ENCODE data around the gene AGAP1.

AGAP1 gene

DNA sequence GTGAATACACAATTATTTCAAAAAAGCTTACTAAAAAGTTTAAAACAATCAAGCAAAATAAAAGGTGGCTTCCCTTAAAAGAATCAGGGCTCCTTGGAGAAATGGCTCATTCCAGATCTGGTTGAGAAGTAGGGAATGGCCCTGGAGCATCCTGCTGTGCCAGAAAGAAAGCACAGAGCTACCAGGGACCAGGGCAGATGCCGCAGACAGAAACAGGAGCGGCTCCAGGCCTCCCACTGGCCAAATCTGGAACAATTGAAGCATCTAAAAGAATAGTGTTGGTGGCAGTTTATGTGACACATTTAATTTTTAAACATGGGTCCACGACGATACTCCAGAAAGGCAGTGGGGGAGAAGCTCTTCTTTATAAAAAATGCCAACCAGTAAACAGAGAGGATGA, 598.9 kb downstream of the AGAP1 start:
- DNase-seq: no peak

DNA sequence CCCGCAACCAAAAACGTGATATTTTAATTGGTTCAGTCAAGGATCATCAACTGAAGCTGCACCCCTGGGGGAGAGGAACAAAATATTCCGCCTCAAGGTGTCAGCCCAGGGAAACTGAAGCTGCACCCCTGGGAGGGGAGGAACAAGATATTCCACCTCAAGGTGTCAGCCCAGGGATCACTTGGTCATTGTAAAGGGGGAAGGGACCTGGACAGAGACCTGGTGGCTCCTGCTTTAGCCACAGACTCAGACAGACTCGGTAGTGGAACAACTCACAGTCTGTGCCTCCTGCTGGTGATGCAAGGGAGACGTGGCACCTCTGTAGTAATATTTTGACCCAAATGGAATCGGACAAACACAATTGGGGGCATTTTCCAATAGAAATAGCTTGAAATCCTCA, 599.3 kb downstream of the AGAP1 start:
- DNase-seq: no peak

DNA sequence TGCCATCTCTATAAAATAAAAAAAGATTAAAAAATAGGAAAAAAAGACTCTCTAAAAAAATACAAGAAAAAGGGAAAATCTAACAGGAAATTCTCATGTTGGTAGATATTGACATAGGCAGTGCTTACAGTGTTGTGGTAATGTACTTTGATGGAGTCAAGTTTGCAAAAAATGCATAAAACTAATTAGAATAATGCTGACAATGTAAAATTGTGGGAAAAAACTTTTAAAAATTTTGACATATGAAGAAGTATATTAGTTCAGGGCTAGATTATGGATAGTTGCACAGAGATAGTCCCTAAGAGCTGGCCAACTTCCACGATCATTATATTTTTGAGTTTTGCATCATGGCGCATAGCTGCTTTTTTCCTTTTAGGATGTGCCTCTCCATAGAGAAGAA, 601.7 kb downstream of the AGAP1 start:
- DNase-seq: no peak

DNA sequence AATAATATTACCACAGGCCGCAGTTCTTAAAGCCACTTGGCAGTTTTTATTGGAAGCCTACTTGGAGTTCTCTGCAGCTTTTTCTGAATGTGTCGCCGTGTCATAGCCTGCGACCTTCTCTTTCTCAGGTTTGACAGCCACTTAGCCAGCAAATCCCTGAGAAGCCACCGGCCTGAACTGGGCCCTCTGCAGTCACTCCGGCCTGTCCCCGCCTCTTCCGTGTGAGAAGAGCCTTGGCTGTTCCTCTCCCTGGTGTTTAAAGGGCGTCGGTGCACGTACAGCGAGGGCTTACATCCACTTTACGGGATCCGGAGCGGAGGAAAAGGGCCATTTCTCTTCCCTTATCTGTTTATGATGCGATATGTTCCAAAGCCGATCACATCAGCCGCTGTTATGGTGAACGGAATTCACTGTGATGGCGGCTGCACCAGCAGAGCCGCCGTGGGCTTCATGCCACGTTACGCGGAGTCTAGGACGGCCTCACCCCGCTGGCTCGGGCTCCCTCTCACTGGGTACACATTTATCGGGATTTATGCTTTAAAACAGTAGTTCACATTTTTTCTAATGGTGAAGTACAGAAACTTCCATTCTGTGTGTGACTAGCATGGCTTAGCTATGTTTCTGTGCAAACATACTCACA, 607.6 kb downstream of the AGAP1 start:
- DNase-seq: no peak

DNA sequence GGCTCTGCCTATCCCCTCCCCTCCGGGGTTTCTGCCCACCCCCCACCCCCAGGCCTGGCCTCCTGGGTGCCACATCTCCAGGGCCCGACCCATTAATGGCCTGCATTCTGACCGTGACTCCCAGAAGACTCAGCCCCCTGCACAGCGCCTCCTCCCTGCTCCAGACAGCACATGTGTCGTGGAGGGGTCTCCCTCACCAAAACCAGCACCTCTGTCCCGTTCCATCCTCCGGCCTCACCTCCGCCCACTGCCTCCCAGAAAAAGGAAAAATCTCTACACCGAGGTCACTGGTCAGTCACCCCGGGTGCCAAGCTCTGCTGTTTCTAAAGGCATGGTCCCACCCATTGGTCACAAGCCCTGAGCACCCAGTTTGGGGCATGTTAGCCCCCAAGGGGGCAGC, 609.1 kb downstream of the AGAP1 start:
- DNase-seq: no peak

DNA sequence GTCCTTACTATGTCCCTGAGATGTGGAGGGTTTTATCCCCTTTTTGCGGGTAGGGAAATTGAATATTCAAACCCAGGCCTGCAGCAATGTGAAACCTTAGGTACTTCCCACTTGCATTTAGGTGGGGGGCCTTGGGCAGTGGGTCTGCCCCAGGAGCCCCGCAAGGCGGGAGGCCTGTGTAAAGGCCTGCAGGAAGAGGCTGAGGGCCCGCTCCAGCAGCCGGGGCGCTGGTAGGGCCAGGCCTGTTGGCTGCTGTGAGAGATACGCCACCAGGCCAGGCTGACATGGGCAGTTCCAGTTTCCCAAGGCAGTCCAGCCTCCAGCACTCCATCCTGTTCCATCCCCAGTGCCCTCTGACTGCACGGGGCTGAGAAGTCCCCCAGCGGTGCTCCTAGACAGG, 610.1 kb downstream of the AGAP1 start:
- DNase-seq: no peak

DNA sequence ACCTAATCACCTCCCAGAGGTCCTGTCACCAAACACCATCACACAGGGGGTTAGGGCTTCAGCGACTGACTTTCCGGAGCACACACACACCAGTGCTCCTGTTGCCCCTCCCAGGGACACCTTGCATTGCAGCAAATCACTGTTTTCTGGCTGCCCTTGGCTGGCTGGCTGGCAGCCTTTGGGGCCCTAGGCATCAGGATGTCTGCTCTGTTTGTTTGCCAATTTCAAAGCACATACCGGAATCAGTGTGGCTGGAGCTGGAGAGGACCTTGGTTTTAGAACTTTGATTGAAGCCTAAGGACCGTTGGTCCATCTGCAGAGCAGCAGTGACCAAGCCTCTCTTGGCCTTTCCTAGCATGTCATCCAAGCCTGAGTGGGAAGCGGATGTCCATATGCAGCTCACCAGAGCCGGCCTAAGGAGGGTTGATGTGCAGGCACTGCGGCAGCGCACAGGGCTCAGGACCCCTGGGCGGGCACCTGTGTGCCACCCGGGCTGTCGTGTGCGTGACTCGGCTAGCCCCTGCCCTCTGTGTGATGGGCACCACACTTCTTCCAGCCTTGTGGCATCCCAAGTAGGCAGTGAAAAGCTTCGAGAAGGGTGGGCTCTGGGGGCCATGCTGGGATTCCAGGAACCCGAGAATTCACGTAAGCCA, 612.2 kb downstream of the AGAP1 start:
- no peak for DNase-seq

DNA sequence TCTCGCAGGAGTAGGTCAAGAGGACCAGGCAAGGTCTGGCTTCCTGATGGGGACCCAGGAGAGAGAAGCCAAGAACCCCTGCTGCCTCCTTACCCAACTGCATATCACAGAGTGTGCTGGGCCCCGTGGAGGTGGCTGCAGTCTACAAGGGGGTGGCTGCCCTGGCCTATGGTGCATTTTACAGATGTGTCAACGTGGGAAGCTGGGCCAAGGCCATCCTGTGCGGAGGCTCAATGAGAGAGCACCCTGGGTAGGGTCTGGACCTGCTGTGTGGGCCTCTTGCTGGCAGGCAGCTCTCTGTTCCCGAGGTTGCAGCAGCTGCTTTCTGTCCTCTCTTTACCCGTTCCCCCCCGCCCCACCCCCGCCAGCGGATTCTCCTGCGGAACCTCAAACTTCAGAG, 612.9 kb downstream of the AGAP1 start:
- no peak for DNase-seq

DNA sequence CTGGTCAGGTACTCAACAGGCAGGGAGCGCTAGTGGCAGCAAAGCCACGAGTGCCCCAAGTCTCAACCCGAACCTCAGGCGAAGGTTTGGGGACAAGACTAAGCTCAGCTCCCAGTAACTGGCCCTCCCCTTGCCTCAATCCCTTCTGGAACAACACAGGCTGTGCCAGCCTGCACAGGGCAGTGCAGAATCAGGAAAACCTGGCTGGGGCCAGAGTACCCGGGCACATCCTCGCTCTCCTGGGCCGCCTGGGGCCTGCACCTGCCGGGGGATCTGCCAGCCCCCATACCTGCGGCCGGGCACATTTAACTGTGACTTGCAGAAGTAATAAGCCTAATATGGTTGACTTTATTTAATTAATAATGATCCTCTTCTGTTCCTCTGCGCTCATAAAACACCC, 613.7 kb downstream of the AGAP1 start:
- no peak for DNase-seq

DNA sequence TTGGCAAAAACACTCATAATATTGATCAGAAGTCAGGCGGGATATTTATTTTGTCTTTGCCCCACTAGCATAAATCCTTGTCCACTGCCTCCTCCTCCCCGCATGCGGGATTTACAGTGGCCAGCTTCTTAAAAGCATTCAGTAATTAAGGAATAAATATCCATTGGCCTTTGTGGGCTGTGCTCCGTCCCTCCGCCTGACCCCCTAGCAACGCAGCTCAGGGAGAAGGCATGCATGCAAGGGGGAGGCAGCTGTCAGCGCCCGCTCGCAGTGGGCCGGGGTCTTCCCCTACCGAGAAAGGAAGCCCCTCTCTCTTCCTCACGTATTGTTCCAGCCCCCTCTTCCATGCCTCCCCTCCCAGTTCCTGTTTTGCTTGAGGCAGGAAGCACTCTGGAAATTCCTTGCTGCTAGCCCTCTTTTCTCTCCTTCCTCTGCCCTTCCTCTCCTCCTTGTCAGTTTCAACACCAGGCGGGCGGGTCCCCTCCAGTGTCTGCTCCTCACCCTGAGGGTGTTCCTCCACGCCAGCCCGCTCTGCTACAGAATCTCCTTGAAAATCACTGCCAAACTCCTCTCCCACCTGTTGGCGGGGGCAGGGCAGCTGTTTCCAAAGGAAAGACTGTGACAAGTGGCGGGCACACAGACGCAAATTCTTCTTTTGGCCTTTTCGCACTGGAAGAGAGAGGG, 614.2 kb downstream of the AGAP1 start:
- no peak for DNase-seq

DNA sequence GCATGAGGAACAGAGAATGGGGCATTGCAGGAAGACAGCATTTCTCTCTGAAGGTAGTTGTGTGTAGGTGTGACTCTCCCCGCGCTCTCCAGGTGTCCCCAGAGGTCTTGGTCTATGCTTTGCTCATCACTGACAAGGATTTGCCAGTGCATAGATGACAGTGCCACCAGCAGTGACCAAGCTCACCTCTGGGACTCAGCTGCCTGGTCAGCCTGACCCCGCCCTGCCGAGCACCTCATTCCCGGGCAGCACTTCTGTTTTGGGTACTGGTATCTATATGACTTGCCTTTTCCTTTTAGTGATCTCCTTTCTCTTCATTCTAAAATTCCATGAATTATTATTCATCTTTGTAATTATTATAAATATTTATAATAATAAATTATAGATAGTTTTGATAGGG, 615.2 kb downstream of the AGAP1 start:
- no peak for DNase-seq

DNA sequence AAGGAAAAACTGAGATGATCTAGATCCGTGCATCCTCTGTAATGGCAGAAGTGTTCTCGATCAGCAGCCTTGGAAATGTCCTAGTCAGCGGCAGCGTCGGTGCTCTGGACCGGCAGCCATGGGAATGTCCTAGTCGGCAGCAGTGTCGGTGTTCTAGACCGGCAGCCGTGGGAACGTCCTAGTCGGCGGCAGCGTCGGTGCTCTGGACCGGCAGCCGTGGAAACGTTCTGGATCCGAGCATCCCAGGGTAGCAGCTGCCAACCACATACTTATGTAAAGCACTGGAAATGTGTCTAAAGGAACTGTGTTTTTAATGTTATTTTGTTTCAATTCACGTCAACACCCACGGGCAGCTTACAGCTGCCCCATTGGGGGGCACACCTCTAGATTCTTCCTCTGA, 615.6 kb downstream of the AGAP1 start:
- no peak for DNase-seq

DNA sequence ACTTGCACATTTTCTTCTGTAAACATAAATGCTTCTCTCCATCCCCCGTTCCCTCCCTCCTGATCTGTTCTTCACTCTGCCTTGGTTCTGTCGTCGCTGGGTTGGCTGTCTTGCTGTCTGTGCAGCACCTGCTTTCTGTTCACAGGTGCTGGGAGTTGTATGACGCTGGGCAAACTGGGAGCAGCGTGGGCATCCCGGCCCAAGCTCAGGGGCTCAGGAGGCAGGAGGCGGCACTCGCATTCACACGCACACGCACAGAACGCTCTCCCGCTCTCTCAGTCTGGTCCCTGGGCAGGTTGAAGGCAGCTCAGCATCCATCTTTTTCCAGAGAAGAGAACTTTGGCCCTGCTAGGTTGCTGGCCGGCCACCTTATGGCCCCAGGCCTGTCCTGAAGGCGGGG, 618.6 kb downstream of the AGAP1 start:
- no peak for DNase-seq

DNA sequence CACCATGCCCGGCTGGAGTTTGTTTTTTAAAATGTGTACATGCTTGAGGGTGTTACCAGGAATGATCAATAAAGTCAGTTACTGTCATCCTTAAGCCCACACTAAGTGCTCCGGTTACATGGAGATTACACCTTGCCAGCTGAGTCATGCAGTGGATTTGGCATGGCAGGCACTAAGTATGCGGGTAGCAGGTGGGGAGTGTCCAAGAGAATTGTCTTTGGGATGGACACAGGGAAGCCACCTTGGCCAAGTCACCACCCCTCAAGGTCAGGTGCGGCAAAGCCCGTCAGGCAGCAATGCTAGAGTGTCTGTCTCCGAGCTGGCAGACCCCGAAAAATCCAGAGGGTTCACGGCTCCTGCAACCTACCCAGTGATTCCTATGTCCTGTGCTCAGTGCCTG, 619.6 kb downstream of the AGAP1 start:
- no peak for DNase-seq

DNA sequence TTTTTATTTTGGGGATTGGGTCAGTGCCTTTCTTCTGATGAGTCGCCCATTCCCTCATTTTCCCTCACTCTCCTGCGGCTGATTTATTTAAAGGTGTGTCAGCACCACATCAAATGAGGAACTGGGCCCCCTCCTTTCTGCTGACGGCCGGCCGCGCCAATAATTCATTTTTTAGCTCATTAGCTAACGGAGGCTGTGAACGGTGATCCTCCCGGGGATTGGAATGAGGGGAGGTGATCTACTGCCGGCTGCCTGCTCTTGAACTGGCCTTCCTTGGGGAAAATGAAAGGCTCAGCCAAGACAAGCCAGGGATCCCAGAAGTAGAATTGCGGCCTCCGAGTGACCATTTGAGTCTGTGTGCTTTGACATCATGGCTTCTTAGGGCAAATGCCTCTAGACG, 620.1 kb downstream of the AGAP1 start:
- no peak for DNase-seq

DNA sequence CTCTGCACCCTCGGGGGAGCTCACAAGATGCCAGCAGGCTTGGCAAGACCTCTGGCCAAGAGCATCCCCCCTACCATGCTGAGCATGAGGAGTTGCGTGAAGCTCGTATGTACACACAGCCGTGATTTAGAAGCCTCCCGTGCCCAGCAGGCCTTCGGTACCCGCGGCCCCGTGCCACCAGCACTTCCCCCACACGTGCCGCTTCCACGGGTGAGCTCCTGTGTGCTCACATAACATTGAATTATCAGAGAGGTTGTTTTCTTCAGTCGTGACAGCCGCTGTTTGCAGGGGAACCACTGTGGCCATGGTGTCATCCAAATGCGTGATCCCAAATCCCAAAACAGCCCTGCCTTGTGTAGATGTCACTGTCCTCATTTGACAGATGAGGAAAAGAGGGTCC, 621.1 kb downstream of the AGAP1 start:
- no peak for DNase-seq

DNA sequence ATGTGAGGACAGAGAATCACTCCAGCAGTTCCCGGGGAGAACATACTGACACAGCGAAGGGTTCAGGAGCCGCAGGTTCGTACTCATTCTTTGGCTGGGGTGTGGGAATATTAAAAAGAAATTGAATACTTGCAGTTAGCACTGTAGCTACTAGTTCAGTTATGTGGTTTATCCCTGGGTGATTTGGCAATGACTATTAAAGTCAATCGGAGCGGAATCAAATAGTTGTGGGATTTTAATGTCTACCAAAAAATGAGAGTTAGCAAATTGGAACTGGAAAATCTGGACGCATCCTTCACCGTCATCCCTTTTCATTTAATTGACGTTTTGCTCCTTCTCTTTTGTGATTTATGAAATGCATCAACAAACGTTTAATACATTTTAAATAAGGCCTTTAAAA, 623.6 kb downstream of the AGAP1 start:
- no peak for DNase-seq

DNA sequence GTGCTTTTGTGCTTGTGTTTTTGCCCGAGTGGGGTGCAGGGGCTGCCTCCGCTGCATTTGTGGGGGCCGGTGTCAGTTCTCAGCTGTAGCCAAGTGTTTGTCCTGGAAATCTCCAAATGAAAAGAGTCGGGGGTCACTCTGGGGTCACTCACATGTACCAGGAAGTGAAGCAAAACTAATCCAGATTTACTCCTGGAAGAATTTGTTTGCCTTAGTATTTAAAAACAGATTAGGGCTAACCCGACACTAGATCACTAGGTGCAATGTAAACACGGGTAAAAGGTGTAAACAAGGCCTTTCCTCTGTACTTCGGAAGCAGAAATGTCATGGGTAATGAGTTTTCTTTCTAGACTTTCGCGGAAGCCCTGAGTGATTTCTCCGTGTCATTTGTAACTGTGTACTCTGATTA, 624.0 kb downstream of the AGAP1 start:
- DNase-seq: no peak

DNA sequence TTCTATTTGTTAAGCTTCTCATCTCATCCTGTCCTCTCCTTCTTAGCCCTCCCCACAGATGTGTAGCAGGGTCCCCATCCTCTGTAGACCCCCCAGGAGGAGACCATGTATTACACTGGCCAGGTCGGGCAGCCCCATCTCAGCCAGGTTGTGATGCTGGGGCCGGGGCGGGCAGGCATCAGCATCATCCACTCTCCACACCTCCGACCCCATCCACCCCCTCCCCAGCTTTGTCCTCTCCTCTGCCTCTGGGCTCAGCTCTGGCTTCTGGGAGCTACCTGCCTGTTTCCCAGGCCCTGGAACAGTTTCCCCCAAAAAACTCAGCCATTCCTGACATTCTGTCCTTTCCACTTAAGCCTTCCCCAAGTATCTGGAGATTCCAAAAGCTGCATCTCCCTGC, 625.2 kb downstream of the AGAP1 start:
- DNase-seq: no peak

DNA sequence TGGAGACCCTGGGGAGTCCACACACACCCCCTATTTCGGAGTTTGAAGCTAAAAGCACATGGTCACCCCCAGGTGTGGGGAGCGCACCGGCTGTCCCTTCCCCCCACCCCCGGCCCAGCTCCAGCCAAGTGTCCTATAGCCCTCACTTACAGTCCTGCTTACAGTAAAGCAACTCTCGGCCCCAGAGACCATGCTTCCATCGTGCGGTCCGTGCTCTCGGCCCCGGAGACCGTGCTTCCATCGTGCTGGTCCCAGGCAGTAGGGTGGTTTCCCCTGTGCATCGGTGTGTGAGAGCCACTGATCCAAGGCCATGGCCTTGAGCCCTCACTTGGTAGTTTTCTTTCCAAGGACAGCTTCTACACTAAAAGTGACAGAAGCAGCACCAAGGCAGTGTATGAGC, 625.6 kb downstream of the AGAP1 start:
- DNase-seq: no peak

DNA sequence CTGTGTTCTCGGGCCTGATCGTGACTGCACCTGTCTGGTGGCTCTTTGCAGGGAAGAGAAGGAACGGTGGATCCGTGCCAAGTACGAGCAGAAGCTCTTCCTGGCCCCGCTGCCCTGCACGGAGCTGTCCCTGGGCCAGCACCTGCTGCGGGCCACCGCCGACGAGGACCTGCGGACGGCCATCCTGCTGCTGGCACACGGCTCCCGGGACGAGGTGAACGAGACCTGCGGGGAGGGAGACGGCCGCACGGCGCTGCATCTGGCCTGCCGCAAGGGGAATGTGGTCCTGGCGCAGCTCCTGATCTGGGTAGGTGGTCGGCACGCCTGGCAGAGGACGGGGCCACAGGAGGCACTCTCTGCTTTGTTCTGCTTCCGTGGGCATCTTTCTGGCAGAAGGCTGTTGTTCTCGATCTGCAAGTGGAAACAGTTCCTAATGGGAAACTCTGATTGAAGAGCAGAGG, 626.3 kb downstream of the AGAP1 start:
- DNase-seq: no peak

DNA sequence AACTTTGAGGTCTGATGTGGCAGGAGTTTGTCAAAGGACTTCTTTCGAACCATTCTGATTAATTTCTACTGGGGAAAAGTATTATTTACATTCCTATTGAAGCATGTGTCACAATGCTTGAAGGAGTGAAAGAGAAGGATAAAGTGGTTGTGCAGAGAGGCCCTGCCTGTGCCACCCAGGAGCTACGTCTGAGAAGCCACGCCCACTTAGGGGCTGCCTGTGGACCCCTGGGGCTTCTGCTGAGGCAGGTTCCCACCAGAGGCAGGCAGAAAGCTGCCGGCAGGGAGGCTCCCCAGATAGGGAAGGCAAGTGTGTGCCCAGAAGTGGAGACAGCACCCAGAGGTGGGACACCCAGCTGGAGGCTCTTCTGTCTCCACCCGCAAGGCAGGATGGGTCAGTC, 627.0 kb downstream of the AGAP1 start:
- no peak for DNase-seq

DNA sequence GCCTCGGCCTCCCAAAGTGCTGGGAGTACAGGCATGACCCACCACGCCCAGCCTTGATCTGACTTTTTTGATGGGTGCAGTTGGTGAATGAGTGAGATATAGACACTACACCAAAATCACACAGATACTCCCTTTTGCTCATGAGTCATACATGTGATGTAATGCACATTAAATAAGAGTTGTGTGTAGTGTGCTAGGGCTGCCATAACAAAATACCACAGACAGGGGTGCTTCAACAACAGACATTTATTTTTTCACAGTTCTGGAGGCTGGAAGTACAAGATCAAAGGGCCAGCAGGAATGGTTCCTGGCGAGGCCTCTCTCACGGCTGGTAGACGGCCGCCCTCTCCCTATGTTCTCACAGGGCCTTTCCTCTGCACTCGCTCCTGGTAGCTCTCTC, 627.7 kb downstream of the AGAP1 start:
- DNase-seq: no peak

DNA sequence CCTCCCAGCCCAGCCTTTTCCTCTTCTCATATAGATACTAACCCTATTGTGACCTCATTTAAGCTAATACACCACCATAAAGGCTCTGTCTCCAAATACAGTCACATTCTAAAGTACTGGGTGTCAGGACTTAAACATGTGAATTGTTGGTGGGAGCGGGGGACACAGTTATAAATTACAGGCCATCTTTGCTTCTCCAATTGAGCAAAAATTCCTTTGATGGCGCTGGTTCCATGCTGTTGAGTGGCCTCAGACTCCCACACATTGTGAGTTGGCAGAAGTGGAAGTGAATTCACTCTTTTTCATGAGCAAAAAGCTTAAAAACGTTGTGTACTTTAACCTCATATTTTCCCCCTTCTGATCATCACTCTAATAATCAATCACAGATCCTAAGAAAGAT, 628.4 kb downstream of the AGAP1 start:
- DNase-seq: no peak

DNA sequence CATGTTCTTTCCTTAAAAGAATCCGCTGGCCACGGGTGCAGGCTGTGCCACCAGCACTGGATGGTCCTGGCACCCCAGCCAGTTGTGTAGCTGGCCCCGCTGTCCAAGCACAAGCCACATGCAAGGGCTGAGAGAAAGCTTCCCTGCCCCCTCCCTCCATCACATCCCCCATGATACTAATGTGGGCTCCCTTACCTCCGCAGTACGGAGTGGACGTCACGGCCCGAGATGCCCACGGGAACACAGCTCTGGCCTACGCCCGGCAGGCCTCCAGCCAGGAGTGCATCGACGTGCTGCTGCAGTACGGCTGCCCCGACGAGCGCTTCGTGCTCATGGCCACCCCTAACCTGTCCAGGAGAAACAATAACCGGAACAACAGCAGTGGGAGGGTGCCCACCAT, 629.9 kb downstream of the AGAP1 start:
- no peak for DNase-seq
